ENCODE data around the gene ATXN7.

ATXN7 gene

DNA sequence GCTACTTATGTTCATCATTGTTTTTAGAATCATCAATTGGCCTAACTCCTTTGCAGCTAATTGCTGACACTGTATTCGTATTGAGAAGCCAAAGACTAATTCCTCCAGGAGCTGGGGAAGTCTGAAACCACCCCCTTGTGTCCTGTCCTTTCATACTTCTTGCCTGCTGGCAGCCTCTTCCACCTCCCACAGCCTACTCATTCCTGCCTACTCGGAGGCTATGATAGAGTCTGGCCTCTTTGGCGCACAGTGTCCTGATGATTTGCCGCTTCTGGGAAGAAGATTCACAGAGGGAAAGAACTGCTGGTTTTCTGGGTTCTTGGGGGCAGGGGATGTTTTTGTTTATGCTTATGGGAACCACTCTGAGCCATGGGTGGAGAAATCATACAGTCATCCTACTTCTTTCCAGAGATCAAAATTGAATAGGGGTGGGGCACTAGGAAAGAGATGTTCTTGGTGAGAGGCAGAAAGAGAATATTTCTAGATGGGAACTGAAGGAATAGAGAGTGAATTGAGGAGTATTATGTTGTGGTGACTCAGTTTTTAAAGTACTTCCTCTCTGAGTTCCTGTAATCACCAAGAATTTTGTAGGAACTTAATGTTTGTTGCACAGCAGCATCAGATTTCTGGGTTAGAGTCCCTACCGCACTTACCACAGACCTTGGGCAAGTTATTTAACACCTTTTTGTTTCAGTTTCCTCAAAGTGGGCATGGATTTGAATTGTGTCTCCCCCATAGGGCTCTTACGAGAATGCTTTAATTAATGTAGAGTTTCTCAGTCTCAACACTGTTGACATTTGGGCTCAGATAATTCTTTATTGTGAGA is 70.6 kb downstream of the ATXN7 start:
- no peak for DNase-seq (ENCODE audit: low read depth)

DNA sequence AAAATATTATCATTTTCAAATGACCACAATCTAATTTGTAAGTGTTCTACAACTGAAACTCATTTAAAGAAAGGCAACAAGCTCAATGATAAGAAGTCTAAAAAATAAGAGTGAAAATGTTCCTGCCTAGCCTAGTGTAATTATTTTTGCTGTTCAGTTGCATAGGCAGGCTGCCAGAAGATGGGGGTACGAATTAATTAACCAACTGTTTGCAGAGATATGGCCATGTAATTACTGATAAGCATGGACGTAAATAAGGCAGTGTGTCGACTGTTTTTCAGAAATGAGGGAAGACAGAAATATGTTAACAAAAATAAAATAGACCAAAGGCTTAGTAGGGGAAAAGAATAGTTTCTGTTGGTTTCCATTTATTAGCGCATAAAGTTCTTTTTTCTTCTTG is 73.3 kb downstream of the ATXN7 start:
- no peak for DNase-seq (ENCODE audit: low read depth)

DNA sequence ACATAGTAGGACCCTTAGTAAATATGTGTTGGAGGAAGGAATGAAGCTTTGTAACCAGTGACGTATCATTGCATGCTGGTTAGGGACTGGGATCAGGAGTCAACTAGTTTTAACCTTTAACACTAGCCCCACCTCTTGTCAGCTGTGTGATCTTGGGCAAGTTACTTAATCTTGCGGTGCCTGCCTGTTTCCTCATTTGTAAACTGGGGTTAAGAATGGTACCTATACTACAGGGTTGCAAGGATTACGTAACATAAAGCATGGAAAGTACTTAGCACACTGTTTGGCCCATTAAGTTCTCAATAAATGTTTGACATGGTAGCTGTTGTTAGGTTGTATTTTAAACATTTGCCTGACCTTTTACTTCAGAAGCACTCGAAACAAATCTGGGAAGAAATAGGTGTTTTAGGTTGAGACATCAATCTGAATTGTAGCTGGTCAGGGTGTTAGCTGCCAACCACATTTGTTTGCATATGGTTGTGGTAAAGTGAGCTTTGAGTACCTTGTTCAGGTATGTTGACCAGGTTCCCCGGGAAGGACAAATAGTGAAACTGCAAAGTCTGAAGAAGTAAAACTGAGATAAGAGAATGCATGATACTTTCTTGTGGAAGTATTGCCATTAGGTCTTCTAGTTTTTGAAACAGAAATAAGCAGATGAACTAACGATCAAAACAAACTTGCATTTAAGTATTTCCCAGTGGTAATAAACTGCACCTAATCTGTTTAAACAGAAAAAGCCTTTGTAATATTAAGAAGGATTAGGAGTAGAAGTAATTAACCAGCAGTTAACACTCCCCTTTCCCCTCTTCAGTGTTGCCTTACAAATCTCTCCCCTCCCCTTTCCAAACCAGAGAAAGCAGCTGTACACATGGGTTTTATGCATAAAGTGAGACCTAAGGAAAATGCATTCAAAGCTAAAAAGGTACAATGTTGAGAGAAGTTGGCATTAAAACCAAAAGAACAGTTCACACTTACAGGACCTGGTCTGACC is 74.3 kb downstream of the ATXN7 start:
- no peak for DNase-seq (ENCODE audit: low read depth)

DNA sequence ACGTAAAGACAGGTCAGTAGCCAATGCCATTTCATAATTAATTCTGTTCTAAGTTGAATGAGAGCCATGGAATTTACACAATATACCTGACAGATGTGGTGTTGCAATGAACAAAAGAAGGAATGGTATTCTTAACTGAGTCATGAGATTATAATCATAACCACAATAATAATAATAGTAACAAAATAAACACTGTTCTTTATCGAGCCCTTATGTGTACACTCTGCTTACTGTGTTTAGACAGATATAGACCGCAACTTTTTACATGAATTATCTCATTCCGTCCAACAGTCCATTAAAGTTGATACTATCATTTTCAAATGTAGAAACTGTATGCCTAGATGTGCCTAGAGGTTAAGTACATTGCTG is 76.7 kb downstream of the ATXN7 start:
- no peak for DNase-seq (ENCODE audit: low read depth)

DNA sequence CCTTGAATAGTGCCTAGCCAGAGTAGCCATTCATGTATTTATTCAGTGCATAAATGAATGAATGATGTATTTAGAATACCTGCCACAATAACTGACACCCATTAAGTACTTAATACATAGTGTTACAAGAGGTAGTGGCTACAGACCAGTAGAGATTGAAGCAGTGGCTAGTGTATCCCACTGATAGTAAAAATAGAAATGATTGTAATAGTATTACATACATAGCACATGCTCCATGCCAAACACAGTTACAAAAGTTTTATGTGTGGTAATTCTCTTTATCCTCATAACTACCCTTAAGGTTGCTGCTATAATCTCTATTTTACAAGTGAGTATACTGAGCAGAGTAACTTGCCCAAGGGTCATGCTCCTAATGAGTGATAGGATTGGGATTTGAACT is 78.9 kb downstream of the ATXN7 start:
- no peak for DNase-seq (ENCODE audit: low read depth)

DNA sequence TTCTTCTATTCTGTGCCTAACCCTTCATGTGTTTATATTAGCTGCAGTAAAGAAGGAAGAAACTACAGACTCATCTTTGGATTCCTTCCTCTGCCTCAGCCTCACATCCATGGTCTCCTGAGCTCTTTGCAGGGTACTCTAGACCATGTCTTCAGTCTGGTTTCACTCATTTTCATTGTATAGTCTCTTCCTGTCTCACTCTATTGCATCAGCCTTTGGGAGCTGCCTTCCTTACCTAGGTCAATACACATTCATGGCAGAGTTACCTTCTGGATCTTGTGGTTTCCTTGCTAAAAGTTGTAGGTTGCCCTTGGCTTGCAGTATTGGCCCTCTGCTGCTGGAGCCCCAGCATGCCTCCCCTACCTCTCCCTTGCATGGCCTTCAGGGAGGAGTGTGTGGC is 80.0 kb downstream of the ATXN7 start:
- DNase-seq (ENCODE audit: low read depth) = no peak

DNA sequence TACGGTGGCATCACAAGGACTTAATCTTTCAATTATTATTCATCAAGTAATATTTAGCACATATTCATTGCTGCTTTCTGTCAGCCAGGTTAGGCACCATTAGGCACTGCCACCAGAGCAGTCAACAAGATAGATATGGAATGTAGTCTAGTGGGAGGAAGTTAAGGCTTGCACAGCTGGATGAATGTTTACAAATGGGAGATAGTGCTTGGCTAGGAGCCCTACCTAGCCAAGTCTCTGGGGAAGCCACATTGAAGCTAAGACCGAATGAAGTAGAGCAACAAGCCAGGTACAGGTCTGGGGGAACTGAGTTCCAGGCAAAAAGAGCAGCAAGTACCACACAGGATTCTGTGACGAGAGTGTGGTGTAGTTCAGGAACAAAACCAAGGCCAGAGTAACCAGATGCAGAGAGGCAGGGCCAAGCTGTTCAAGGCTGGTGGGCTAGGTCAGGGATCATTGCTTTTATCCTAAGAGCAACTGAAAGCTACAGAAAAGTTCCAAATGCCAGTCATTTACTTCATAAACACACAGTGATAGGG is 82.0 kb downstream of the ATXN7 start:
- no peak for DNase-seq (ENCODE audit: low read depth)

DNA sequence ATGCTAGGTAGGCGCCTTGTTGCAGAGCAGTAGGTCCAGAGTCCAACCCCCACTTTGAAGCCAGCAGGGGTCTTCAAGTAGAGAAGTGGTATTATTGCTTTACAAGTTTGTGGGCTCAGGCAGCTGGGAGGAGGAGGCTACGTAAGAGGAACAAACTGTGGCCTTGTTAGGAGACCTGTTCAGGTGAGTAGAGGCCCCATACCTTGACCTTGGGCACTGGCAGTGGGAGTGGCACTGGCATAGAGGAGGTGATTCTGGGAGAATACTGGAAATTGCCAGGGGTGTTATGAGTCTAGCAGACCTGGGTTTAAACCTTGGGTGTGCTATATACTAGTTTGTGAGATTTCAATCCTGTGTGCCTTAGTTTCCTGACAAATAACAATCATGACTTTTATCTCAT is 83.1 kb downstream of the ATXN7 start:
- no peak for DNase-seq (ENCODE audit: low read depth)

DNA sequence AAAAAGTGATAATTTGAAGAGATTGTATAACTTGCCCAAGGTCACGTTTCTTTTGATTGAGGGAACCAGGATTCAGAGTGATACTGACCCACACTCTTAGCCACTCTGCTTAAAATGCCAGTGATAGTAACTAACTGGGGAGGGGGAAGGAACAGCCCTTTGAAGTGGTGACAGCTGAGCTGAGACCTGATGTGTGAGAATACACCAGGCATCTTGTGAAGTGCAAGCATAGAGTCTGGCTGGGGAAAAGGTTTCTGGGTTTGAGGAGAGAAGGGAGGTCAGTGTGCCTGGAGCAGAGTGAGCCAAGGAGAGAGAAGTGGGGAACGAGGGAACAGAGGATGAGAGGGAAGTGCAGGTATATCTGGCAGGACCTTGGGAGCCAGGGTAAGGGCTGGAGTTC is 83.9 kb downstream of the ATXN7 start:
- DNase-seq (ENCODE audit: low read depth) = no peak

DNA sequence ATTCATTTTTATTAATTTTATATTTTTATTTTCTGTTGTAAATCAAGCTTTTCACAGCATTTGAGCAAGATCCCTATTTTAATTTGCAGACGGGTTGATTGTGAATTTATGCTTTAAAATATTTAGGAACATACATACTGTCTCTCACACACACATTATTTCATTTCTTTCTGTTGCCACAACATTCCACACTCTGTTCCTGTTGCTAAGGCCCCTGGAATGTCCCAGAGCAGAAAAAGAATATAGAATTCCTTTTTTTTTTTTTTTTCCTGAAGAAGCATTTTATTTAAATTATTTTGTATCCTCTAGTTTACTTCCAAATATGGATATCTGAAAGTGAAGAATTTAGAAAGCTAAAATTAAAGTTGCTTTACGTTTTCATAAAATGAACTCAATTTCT is 85.3 kb downstream of the ATXN7 start:
- DNase-seq (ENCODE audit: low read depth) = no peak

DNA sequence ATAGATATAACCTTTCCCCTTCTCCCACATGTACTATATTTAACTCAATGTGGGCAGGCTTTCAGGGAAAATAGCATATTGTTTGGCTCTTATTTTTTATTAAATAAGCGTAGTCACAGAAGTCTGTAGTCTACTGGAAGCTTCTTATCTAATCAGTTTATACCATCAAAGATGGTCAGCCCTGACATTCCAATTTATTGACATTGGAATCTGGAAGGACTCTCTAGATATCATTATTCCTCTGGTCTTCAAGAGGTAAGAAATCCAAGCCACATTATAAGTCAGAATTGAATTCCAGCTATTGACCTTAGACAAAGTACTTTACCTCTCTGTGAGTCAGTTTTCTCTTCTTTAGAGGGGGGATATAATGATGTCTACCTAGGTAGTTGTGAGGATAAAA is 87.0 kb downstream of the ATXN7 start:
- no peak for DNase-seq (ENCODE audit: low read depth)

DNA sequence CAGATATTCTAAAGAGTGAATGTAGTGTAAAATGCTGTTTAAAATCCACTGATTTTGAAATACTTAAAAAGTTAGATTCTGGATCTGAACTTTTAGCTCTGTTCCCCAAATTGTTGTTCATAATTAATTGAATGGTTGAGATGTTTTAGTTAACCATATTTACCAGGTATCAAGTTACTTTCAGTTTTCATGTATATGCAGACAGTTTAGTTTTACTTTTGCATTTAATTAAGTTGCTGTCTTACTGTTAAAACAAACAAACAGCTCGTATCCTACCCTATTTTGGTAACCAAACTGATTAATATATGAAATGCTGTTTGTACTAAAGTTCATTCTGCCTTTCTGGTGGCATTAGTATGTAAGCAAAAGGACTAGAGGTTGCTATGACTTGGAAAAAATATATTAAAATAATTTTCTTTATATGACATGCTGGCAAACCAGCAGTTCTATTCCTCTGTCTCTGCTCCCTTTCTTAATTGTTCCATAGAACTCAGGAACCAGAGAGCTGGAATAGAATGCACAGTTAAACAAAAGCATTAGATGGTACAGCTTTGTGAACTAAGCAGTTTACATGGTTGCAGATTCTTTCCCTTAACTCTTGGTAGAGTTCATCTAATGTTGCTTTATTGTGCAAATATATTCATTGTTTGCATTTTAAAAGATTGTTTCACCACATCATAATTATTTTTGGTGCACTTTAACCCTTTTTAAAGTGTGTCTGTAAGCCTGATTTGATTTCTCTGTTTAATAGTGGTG is 88.0 kb downstream of the ATXN7 start:
- DNase-seq (ENCODE audit: low read depth) = no peak

DNA sequence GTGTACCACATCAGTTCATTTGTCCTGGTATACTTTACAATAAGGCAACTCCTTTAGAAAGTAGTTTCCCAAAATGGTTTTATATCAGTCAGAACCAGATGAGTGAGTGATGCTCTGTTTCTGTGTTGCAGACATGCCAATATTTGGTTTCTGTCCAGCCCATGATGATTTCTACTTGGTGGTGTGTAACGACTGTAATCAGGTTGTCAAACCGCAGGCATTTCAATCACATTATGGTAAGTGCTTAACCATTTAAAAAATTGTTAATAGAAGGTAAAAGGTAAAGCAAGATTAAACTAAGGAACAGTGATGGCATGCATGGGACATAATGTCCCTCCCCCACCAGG is 88.6 kb downstream of the ATXN7 start:
- DNase-seq (ENCODE audit: low read depth) = no peak

DNA sequence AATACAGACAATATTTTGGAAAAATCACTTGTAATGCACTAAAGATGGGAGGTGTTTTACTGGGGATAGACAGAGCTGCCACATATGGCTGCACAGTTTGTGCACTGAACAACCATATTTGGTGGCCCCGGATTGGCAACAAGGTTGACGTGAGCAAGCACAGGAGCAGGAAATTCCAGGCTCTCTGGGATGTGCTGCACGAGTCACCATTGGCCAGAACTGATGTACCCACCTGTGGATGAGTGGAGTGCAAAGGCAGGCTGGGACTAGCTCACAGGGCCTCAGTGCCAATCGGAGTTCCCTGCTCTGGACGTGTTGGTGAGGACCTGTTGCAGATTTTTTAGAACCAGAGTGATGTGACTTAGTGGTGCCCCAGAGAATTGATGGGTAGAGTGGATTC is 90.5 kb downstream of the ATXN7 start:
- DNase-seq (ENCODE audit: low read depth) = no peak

DNA sequence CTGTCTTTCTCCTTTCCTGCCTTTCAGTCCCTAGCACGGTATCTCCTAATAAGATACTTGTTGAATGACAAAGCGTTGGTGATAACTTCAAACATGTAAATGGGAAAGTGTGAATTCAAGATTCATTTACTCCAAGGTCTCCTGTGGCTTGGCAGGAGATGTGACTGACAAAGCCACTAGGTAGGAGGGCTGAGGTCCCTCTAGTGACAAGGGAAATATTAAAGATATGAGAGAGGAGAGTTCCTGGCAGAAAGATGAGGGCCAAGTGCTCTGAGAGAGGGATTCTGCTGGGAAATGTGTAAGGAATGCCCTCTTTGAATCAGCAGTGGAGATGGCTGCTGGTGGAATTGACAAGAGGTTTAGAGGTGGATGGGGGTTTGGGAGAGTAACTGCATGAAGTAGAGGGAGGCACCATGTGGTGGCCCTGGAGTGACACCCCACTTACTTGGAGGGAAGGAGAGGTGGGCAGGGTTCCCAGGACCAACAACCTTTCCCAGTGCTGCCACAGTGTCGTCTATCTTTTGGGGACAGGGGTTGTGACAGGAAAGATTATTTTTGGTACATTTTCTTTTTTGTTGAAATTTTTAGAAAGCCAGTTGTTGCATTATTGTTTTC is 91.5 kb downstream of the ATXN7 start:
- DNase-seq (ENCODE audit: low read depth) = no peak

DNA sequence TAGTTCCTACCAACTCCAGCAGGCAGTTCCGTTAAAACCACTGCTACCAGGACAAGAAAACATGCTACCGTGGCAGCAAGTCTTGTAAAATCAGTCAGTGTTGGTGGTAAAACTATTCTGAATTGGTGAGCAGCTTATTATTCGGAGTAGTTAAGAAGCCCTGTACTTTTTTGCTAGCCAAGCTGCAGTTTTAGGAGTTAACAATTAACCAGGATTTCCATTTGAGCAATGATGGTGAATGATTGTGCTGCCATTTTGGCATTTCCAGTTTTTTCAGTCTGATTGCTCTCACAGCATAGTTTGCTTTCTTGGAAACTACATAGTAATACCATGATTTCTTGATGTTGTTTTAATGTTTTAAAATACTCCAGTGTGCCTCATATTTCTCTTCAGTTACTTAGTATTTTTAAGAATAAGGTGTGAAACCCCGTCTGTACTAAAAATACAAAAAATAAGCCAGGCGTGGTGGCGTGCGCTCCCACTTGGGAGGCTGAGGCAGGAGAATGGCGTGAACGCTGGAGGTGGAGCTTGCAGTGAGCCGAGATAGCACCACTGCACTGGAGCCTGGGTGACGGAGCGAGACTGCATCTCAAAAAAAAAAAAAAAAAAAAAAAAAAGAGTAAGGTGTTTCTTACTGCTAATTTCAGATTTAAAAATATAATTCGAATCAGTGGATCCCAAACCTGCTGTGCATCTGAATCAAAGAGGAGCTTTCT is 92.3 kb downstream of the ATXN7 start:
- DNase-seq (ENCODE audit: low read depth) = no peak

DNA sequence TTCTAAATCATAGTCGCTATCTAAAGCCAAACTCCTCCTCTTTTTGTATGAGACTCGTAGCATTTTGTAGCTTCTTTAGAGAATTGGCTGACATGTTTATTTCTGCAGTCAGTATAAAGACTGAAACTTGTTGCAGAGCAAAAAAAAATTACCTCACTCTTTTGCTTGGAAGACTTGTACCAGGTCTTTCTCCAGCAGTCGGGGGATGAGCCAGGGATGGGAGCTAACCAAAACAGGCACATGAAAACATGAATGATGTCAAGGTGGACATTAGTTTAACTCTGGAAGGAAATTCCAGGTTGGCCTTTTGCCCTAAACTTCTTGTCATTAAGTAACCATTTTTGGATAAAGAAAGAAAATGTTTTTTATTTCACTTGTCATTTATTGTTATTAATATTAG is 95.5 kb downstream of the ATXN7 start:
- DNase-seq (ENCODE audit: low read depth) = no peak

DNA sequence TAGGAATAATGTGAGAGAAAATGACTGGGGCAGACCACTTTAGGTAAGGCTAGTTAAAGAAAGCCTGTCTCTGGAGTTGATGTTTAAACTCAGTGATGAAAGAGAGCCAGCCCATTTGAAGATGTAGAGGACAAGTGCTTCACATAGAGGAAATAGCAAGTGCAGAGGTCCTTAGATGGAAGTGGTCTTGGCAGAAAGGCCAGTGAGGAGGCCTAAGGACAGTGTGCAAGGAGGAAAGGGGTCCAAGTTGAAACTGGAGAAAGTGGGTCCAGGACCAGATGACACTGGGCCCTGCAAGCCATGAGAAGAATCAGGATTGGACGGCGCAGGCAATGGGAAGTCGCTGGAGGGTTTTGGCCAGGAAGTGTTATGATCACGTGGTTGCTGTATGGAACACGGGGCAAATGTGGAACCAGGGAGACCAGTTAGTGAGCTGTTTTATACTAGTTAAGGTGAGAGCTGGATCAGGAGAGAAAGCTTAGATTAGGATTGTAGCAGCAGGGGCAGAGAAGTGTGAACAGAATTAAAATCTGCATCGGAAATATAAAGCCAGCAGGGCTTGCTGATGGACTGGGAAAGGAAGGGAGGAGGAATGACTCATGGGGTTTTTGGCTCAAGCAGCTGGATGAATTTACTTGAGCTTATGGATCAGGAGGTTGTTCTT is 96.5 kb downstream of the ATXN7 start:
- no peak for DNase-seq (ENCODE audit: low read depth)

DNA sequence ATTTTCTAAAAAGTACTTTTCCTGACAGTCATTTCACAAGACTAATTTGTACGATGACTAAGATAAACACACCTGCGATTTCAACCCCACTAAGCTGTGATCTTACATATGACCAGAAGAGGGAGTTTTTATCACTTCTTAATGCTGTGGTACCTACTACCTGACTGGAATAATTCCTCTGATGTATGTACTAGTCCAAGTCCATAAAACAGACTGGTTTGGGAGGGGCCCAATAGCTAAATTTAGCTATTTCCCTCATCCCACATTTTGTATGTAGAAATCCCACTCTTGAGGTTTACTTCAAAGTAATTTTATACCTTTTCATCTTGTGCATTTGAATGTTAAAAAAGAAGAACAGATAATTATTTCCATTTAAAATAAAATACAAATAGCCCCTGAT is 98.2 kb downstream of the ATXN7 start:
- DNase-seq (ENCODE audit: low read depth) = no peak

DNA sequence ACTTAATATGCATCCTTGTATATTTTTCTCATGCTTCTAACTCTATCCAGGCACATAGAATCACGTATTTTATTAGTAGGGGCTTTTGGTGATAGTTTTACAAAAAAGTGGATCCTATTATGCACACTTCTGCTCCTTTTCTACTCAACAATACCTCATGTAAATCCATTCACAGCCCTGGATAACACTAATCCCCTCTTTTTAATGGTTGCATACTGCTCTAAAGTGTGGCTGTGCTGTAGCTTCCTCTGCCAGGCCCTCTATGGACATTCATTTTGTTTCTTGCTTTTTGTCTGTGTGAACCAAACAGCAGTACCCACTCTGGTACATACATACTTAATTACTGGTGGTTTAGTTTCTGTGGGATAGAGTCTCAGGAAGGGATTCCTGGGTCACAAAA is 99.8 kb downstream of the ATXN7 start:
- no peak for DNase-seq (ENCODE audit: low read depth)
